GM20000 (cell line): ENCODE measurements around the gene COL23A1.

Experiments used
- DNase-seq: peaks from one replicate; pipeline ENCODE4 v3.0.0; 2012; ENCODE audit warnings: low spot score
- CTCF ChIP-seq: IDR thresholded peaks from 2 replicates; pipeline ENCODE4 v1.5.1; 2012; ENCODE audit warnings: mild to moderate bottlenecking, control low read depth; ENCODE audit errors: extremely low read depth, missing control alignments

COL23A1 gene

GRCh38 chr5:178297751-178298150, 292.4 kb downstream of the COL23A1 start:
- TF ChIP-seq CTCF: no peak

GRCh38 chr5:178296066-178296465, 294.1 kb downstream of the COL23A1 start:
- TF ChIP-seq CTCF: no peak
- DNase-seq: no peak

More at GRCh38 chr5:178297751-178298150, 292.4 kb downstream of the COL23A1 start:
- DNase-seq: no peak

GRCh38 chr5:178295589-178295988, 294.6 kb downstream of the COL23A1 start:
- no peak for TF ChIP-seq CTCF
- DNase-seq: no peak

DNA sequence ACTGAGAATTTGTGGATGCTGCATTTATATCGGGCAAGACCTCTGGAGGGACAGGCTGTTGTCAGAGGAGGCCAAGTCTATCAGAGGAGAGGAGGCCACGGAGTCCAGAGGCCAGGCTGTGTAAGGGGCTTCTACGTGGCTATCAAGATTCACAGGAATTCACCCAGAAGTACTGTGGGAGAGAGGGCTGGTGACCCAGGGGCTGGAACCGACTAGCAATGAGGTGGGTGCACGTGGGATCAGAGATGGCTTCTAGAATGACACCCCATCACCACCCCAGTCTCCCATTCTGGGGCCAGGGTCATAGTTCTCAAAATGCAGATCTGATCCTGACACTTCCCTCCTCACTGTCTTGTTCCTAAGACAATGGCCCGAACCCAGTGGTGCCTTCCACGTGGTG, 296.4 kb downstream of the COL23A1 start:
- no peak for TF ChIP-seq CTCF
- DNase-seq: no peak

DNA sequence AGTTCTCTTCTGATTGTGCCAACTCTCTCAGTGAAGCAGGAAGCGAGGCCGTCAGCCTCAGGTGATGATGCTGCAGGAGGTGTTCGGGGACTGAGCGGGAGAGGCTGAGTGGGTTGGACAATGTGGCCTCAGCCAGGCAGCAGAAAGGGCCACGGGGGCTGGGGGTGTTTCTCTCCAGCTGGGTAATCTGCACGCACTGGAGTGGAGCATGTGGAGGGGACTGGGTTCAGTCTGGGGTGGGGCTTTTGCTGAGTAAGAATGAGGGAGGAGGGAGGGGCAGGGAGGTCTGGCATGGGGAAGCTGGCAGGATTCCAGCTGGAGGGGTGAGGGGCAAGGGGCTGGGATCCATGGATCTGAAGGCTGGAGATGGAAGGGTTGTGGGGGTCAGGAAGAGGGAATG, 296.8 kb downstream of the COL23A1 start:
- no peak for TF ChIP-seq CTCF
- DNase-seq: no peak

- no peak for DNase-seq
- TF ChIP-seq CTCF: no peak
Observed at GRCh38 chr5:178292826-178293205, 297.4 kb downstream of the COL23A1 start.

DNA sequence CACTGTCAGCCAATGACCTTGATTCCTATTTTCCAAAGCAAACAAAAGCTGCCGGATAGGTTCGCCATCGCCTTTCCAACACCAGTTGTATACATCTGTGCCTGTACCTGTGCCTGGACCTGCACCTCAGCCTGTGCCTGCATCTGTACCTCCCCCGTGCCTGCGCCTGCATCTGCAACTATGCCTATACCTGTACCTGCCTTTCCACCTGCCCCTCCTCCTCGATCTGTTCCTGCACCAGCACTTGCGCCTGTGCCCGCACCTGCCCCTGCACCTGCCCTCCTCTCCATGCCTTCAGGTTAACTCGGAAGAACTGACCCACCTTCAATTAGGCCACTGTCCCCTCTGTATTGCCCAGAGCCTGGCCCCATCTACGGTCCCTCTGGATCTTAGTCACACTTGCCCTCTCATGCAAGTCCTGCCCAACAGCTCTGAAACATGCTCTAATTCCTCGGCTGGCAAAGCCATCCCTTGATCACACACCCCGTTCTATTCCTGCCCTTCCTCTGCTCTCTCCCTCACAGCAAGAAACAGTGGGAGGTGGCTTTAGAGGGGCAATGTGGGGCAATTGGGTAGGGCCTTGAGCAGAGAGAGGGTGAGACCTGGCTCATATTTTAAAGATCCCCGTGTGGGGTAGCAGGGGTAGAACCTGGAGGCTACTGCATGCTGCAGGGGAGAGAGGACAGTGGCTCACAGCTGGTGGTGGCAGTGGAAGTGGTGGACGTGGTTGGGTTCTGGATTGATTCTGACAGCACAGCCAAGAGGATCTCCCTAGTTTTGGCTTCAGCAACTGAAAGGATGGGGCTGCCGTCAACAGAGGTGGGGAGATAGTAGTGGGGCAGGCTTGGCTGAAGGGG, 298.0 kb downstream of the COL23A1 start:
- DNase-seq: no peak
- TF ChIP-seq CTCF: no peak
